HG03442 (cell line): ENCODE results near the gene TECR.
A peak's percentile ranks its signal among the peaks of the same experiment; 100 is the strongest.

Source experiments
- ATAC-seq: cut with Tn5 transposase; IDR thresholded peaks from one replicate; pipeline ENCODE4 v1.9.1; 2021; ENCODE audit warnings: mild to moderate bottlenecking, moderate library complexity; ENCODE audit not compliant: unreplicated experiment

The TECR gene

DNA sequence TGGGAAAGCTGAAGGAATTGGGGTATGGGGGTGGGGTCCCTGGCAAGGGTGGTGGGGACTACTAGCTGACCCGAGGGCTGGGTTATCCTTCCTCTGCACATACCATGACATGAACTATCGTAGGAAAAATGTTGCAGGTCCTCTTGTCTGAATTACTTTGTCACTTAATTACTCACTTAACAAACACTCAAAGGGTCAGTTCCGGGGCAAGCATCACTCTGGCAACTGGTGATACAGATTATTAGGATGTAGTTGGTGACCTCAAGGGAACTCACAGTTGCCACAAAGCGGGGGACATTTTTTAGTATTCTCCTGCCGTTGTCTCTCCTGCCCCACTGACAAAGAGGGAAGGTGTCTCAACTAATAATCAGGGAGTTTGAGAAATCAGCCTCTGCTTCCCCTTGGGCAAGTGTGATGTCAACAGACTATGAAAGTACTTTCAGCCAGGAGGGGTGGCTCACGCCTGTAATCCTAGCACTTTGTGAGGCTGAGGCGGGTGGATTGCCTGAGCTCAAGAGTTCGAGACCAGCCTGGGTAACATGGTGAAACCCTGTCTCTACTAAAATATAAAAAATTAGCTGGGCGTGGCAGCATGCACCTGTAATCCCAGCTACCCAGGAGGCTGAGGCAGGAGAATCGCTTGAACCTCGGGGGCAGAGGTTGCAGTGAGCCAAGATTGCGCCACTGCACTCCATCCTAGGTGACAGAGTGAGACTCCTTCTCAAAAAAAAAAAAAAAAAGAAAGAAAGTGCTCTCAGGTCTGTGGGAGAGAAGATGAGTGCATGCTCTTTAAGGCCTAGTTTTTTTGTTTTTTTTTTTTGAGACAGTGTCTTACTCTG is 21.5 kb upstream of the TECR start:
- ATAC-seq: no peak

- no peak for ATAC-seq
Measured at GRCh38 chr19:14510311-14511228, 18.8 kb upstream of the TECR start.

- no peak for ATAC-seq
Measured at GRCh38 chr19:14511229-14511593, 18.2 kb upstream of the TECR start.

GRCh38 chr19:14512406-14512961 is 16.9 kb upstream of the TECR start:
- ATAC-seq: no peak

DNA sequence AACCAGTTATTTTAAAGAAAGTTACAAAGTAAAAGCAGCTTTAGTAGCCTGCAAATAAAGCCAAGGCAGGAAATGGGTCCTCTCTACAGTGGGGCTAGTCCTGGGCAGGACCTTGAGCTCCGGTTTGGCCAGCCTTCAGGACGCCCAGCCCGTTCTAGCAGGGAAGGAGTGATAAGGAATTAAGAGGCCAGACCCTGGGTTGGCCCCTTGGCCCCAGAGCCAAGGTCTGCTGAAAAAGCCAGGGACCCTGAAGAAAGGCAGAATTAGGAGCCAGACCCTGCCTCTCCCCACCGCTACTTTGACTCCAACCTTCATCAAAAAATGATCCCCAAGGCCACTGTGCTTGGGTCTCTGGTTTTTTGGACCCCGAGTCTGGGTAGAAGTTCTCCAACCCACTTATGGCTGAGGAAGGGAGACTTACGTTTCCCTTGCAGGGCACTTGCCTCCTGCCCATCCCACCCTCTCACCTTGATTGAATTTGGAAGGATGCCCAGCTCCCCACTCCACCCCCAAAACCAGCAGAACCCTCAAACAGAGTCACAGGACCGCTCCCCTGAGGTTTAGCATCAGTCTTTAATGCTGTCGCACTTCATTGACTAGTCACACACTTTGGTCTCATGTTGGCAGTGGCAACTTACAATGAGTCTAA is 15.1 kb upstream of the TECR start:
- ATAC-seq: no peak

- ATAC-seq: no peak
Measured at GRCh38 chr19:14515501-14516047, 13.8 kb upstream of the TECR start.

GRCh38 chr19:14516048-14516534 is 13.3 kb upstream of the TECR start:
- ATAC-seq: no peak

DNA sequence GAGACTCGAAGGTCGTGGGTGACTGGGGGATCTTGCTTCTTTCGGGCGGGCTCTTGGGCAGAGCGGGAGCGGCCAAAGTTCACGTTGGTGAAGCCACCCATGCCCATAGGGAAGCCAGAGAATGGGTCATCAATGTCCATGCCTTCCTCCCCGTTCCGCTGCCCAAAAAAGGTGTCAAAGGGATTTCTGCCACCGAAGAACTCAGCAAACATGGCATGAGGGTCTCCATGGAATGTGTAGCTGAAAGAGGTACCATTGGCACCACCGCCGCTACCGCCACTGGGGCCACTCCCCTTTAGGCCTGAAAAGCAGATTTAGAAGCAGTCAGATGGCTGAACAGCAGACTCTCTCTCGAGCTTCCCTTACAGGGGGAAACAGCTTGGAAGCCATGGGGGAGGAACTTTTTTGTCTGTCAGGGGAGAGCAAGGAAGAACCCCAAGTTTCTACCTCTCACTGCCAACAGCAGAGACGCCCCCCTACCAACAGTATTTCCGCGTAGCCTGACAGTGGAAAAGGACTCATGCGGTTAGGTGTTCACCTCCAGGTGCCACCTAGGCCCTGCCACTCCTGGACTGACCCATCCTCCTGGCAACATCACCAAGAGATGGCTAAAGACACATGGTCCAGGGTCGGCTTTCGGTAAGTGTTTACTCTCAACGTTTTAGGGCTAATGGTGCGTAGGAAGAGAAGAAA is 12.5 kb upstream of the TECR start:
- ATAC-seq: no peak

GRCh38 chr19:14517446-14517839 is 12.0 kb upstream of the TECR start:
- no peak for ATAC-seq

DNA sequence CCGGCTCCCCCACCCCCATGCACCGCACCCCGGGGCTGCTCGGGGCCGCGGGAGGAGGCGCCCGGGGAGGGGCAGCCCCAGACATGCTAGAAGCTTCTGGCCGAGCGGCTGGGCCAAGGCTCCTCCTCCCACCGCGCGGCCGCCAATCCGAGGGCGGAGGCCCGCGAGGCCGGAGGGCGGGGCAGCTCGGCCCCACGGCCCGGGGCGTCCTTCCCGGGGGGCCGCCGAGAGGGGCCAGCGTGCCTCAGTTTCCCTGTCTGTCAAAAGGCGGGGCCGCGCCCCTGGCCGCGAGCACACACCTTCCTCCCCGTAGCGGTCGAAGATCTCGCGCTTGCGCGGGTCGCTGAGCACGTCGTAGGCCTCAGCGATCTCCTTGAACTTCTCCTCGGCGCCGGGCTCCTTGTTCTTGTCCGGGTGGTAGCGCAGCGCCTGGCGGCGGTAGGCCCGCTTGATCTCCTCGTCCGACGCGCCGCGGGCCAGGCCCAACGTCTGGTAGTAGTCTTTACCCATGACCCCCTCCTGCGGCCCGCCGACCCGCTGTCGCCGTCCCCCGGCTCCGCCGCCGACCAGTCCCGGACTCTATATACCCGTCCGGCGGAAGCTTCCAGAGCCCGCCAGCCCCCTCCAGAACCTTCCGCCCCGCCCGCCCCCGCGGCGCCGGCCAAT is 11.4 kb upstream of the TECR start, which contains the start of gene DNAJB1:
DNAJB1 (minus strand) TSS at position 558 of the 666 bp plus-strand sequence; CDS start at position 510, 48 bp downstream.
- peak; percentile 51 for ATAC-seq

GRCh38 chr19:14519245-14519859 is 10.0 kb upstream of the TECR start:
- no peak for ATAC-seq

DNA sequence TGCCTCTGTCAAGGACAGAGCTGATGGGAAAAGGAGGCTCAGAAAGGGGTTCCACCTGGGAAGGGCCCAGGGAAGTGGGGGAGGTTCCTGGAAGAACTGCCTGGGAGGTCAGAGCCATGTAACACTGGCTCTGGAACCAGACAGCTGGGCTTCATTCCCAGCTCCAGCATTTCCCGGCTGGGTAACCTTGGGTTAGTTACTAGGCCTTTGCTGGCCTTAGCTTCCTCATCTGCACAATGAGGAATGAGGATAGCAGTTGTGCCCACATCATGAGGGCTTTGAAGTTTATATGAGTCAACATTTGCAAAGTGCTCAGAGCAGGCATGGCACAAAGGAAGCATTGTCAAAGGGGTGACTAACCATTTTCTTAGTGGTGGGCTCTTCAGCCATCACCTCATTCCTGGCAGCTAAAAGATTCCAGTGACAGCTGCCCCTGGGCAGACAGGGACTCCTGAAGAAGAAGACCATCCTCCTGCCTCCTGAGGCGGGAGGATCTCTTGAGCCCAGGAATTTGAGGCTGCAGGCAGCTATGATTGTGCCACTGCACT is 9.5 kb upstream of the TECR start:
- no peak for ATAC-seq

DNA sequence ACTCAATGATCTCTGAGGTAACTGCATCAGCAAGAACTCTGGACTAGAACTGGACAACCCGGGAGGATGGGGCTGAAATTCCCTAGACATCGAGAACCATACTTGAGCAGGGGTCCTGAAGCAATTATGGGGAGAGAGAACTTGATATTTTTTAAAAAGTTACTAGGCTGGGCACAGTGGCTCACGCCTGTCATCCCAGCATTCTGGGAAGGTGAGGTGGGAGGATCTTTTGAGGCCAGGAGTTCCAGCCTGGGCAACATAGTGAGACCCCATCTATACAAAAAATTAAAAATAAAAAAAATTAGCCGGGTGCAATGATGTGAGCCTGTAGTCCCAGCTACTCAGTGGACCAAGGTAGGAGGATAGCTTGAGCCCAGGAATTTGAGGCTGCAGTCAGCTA is 8.9 kb upstream of the TECR start:
- no peak for ATAC-seq

- no peak for ATAC-seq
Measured at GRCh38 chr19:14525729-14526128, 3.7 kb upstream of the TECR start.

GRCh38 chr19:14526423-14526822 is 3.0 kb upstream of the TECR start:
- no peak for ATAC-seq

DNA sequence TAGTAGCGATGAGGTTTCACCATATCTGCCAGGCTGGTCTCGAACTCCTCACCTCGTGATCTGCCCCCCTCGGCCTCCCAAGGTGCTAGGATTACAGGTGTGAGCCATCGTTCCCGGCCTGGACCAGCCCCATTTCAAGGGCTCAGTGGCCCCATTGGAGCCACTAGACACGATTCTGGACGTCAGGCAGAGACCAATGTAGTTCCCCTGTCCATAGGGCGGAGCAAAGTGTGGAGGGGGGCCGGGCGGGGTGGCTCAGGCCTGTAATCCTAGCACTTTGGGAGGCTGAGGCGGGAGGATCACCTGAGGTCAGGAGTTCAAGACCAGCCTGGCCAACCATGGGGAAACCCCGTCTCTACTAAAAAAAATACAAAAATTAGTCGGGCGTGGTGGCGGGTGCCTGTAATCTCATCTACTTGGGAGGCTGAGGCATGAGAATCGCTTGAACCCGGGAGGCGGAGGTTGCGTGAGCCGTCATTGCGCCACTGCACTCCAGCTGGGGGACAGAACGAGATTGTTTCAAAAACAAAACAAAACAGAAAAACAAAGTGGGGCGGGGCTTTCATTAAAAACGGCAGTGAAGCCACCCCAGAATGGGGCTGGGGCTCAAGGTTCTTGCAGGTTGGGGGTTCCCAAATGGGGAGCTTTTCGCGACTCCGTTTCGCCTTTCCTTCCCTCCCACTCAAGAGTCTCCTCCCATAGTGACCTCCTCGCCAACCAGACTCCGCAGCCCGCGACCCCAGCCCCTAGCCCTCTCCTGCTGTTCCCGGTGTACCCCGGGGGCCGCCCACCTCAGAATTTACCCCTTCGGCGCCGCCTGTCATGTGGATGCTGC is 758 bp upstream of the TECR start:
- ATAC-seq: no peak

DNA sequence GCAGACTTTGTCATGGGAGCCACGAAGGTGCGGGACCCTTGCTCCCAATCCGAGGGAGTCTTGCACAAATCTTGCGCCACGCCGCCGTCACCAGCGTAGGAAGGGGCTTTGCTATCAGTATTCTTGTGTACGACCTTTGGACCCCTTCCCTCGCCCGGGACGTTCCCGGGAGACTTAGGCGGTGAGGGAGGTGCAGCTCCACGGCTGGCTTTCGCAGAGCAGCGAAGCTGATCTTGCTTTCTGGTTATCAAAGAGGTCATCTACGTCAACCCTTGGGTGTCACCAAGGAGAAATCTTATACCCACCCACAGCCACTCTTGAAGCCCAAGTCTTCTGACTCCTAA is 583 bp downstream of the TECR start:
- no peak for ATAC-seq

GRCh38 chr19:14530506-14530905 is 1.1 kb downstream of the TECR start:
- ATAC-seq: no peak
